Measurements from ENCODE around the gene SIMC1. TPM values are rescaled to one million over a fixed set of nuclear protein-coding genes. Genes with fewer than 3 reads are reported as not detected.

SIMC1 gene
- total RNA-seq, 2 experiments from 2014 or later, result 21.5 to 21.9 TPM

DNA sequence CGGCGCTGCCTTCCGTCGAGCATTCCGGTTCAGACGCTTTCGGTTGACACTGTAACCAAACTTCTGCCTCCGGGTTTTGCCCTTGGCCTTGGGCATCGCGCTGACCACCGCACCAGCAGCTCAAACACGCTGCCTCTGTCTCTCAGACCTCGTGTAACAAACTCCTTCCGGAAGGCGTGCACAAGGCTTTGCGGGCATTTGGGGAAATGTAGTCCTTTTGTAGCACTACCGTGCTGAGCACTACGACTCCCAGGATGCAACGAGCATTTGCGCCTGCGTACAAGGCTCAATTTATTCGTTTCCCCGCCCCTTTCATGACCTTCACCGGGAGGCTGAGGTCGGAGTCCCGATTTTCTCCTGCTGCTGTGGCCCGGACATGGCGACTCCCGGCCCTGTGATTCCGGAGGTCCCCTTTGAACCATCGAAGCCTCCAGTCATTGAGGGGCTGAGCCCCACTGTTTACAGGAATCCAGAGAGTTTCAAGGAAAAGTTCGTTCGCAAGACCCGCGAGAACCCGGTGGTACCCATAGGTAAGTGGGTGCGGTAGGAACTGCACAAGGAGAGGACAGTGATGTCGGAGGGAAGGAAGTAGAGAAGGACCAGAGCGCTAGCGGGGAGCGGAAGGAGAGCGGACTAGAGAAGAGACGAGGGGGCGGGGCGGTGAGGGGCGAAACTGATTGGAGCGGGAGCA lies 150.4 kb downstream of the SIMC1 start, which contains the start of the genes HIGD2A and NOP16:
HIGD2A (plus strand) TSS at position 308 of the 691 bp plus-strand sequence; CDS start at position 377, 69 bp downstream.
NOP16 (minus strand) TSS at position 155 of the 691 bp plus-strand sequence; CDS start at position 96, 59 bp downstream.
- H3K36me3 Mint-ChIP-seq (ENCODE audit: low read depth), result peaks cover 66% of the 10 kb centered on the region
- peak within 1 kb of the TSS; percentile 98 for H3K4me3 Mint-ChIP-seq
- POLR2A ChIA-PET, result interaction anchor here (0.8 to 2.6 kb wide), 8 partner anchors 9 to 265 kb away, joined by 3 to 10 read pairs (median 5); partner anchors contain the start of genes ARL10 and KIAA1191
- peak; percentile 100 for DNase-seq
- no peaks in the 10 kb centered on the region for H3K9me3 Mint-ChIP-seq
- no peaks in the 10 kb centered on the region for H3K27me3 Mint-ChIP-seq
- CTCF ChIA-PET, result no interaction called here
- peaks cover 29% of the 10 kb centered on the region for H3K4me1 Mint-ChIP-seq (ENCODE audit: low read depth)
- peak within 1 kb of the TSS; percentile 99 for H3K27ac Mint-ChIP-seq
- intact Hi-C loops (cut with micrococcal nuclease), result loop anchor here (1.0 to 2.0 kb wide), 3 partner anchors 27 to 149 kb away; partner anchors contain the start of genes FAF2, KIAA1191 and RNF44
- peak; percentile 92 for ATAC-seq
- TF ChIP-seq, protein P1, sequence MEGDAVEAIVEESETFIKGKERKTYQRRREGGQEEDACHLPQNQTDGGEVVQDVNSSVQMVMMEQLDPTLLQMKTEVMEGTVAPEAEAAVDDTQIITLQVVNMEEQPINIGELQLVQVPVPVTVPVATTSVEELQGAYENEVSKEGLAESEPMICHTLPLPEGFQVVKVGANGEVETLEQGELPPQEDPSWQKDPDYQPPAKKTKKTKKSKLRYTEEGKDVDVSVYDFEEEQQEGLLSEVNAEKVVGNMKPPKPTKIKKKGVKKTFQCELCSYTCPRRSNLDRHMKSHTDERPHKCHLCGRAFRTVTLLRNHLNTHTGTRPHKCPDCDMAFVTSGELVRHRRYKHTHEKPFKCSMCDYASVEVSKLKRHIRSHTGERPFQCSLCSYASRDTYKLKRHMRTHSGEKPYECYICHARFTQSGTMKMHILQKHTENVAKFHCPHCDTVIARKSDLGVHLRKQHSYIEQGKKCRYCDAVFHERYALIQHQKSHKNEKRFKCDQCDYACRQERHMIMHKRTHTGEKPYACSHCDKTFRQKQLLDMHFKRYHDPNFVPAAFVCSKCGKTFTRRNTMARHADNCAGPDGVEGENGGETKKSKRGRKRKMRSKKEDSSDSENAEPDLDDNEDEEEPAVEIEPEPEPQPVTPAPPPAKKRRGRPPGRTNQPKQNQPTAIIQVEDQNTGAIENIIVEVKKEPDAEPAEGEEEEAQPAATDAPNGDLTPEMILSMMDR (IDR thresholded peaks at IDR 0.05), result no peak

DNA sequence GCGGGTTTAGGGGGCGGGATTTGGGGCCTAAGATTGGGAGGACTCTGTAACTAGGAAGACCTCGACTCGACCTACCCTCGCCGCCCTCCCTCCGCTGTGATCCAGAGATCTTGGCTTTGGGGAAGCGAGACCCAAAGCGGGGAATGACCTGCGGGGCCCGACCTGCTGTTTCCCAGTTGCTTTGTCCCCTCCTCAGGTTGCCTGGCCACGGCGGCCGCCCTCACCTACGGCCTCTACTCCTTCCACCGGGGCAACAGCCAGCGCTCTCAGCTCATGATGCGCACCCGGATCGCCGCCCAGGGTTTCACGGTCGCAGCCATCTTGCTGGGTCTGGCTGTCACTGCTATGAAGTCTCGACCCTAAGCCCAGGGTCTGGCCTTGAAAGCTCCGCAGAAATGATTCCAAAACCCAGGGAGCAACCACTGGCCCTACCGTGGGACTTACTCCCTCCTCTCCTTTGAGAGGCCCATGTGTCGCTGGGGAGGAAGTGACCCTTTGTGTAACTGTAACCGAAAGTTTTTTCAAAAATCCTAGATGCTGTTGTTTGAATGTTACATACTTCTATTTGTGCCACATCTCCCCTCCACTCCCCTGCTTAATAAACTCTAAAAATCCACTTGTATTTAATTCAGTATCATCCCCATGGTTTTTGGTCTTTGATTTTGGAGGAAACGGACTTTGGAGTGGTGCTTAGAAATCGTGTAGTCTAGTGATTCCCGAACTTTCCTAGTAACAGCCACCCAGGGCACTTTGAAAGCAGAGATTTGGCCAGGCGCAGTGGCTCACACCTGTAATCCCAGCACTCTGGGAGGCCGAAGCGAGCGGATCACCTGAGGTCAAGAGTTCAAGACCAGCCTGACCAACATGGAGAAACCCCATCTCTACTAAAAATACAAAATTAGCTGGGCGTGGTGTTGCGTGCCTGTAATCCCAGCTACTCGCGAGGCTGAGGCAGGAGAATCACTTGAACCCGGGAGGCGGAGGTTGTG lies 151.2 kb downstream of the SIMC1 start:
- peak; percentile 46 for ATAC-seq
- peak overlapping the region; percentile 99 for H3K27ac Mint-ChIP-seq
- DNase-seq, result no peak
- H3K36me3 Mint-ChIP-seq (ENCODE audit: low read depth), result peaks cover 58% of the 10 kb centered on the region
- CTCF ChIA-PET, result no interaction called here
- peak overlapping the region; percentile 98 for H3K4me3 Mint-ChIP-seq
- peaks cover 29% of the 10 kb centered on the region for H3K4me1 Mint-ChIP-seq (ENCODE audit: low read depth)
- TF ChIP-seq, protein P1 (IDR thresholded peaks at IDR 0.05), result no peak
- H3K27me3 Mint-ChIP-seq, result no peaks in the 10 kb centered on the region
- POLR2A ChIA-PET, result interaction anchor here (0.6 to 2.6 kb wide), 6 partner anchors 10 to 149 kb away, joined by 3 to 10 read pairs (median 5); partner anchors contain the start of genes ARL10 and KIAA1191
- no peaks in the 10 kb centered on the region for H3K9me3 Mint-ChIP-seq
- intact Hi-C loops (cut with micrococcal nuclease), result loop anchor here (1.0 to 2.0 kb wide), 2 partner anchors 59 to 148 kb away; partner anchors contain the start of genes FAF2 and RNF44

DNA sequence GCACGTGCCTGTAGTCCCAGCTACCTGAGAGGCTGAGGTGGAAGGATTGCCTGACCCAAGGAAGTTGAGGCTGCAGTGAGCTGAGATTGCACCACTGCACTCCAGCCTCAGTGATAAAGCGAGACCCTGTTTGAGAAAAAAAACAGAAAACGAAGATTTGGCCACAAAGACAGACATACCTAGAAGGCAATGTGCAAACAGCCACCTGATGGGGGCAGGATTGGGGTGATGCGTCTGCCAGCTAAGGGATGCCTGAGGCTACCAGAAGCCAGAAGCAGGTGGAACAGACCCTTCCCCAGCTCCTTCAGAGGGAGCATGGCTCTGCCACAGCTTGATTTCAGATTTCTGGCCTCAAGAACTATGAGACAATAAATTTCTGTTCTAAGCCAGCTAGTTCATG lies 153.3 kb downstream of the SIMC1 start:
- H3K27ac Mint-ChIP-seq, result no peak overlapping the region
- peaks cover 39% of the 10 kb centered on the region for H3K36me3 Mint-ChIP-seq (ENCODE audit: low read depth)
- H3K27me3 Mint-ChIP-seq, result no peaks in the 10 kb centered on the region
- H3K4me3 Mint-ChIP-seq, result no peak overlapping the region
- ATAC-seq, result no peak
- ChIA-PET CTCF (interaction anchor here (1.5 kb wide), 1 partner anchor 56 kb away, joined by 3 read pairs; no protein-coding TSS in a partner anchor), POLR2A (interaction anchor here (2.6 kb wide), 1 partner anchor 29 kb away, joined by 10 read pairs; the partner anchor contains the start of gene KIAA1191)
- intact Hi-C loops (cut with micrococcal nuclease), result no loop called here
- peaks cover 13% of the 10 kb centered on the region for H3K4me1 Mint-ChIP-seq (ENCODE audit: low read depth)
- TF ChIP-seq, protein P1 (IDR thresholded peaks at IDR 0.05), result no peak
- H3K9me3 Mint-ChIP-seq, result no peaks in the 10 kb centered on the region
- DNase-seq, result no peak

DNA sequence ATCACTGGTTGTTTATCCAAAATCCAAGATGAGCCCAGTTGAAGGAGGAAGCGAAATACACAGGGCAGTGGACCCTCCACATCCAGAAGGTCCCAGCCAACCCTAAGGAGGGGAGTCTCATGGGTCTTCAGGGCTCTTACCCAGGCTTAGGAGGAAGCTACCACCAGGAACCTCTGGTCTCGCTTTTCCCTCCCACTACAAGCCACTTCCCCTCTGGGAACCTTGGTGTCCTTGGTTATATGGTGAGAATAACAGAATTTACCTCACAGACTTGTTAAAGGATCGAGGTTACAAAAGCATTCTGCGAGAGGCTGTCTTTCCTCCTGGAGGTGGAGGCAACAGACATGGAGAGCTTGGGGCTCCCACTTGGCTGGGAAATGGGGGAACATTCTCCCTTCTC lies 153.8 kb downstream of the SIMC1 start:
- Mint-ChIP-seq H3K27me3 (no peaks in the 10 kb centered on the region), H3K36me3 (ENCODE audit: low read depth) (peaks cover 37% of the 10 kb centered on the region), H3K4me1 (ENCODE audit: low read depth) (peaks cover 8% of the 10 kb centered on the region), H3K4me3 (no peak overlapping the region), H3K9me3 (no peaks in the 10 kb centered on the region), H3K27ac (no peak overlapping the region)
- intact Hi-C loops (cut with micrococcal nuclease), result no loop called here
- DNase-seq (no peak), ATAC-seq (no peak)
- CTCF ChIA-PET, result interaction anchor here (1.5 kb wide), 1 partner anchor 56 kb away, joined by 3 read pairs; no protein-coding TSS in a partner anchor
- TF ChIP-seq, protein P1 (IDR thresholded peaks at IDR 0.05), result no peak
- POLR2A ChIA-PET, result no interaction called here

All from activated CD8-positive, alpha-beta T cell treated with anti-CD3 and anti-CD28 coated beads for 36 hours (primary cell).